Activated naive CD4-positive, alpha-beta T cell treated with anti-CD3 and anti-CD28 coated beads, Interleukin-2, amount 10 ng/mL, durations not matched to agents 7 days and 5 days (primary cell): Measurements from ENCODE around the gene USP25.

Experiments
- CTCF ChIA-PET: fragments of 350-600 bp; sonication (Branson Sonifier 250); formaldehyde crosslinking; loops from one replicate; lab custom pipeline; 2021; ENCODE audit warnings: antibody characterized with exemption; lab: Charles Lee
- DNase-seq: peaks from one replicate; pipeline ENCODE4 v3.0.0-alpha.2; 2020
- H3K27ac Mint-ChIP-seq: one replicate; pipeline ENCODE4 v1.8.0; 2021; ENCODE audit warnings: mild to moderate bottlenecking, moderate library complexity, mixed read lengths
- H3K27me3 Mint-ChIP-seq: one replicate; pipeline ENCODE4 v1.8.0; 2021; ENCODE audit warnings: mild to moderate bottlenecking, mixed read lengths
- H3K36me3 Mint-ChIP-seq: one replicate; pipeline ENCODE4 v1.8.0; 2021; ENCODE audit warnings: mixed read lengths
- H3K4me1 Mint-ChIP-seq: one replicate; pipeline ENCODE4 v1.8.0; 2021; ENCODE audit warnings: mixed read lengths
- H3K4me3 Mint-ChIP-seq: one replicate; pipeline ENCODE4 v1.8.0; 2021; ENCODE audit warnings: mild to moderate bottlenecking, moderate library complexity, mixed read lengths
- H3K9me3 Mint-ChIP-seq: one replicate; pipeline ENCODE4 v1.8.0; 2021; ENCODE audit warnings: mixed read lengths

Gene USP25

DNA sequence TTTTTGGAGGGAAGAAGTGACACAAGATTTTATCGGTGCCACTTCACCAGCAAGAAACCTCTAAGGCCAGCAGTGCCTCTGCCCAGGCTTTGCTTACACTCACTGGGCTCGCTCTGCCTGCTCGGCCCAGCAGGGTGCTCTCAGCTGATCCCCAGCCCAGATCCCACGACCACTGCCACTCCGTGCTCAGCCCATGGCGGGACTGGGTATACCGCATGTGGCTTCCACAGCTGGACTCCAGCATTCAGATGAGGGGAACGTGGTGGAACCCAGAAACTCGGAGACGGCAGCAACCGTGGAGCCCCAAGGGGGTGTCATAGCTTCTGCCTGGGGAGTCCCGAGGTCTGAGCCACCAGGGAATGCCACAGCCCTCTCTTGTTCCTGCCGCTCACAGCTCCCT lies 12.9 kb downstream of the USP25 start:
- no peaks in the 10 kb centered on the region for H3K27me3 Mint-ChIP-seq
- H3K27ac Mint-ChIP-seq = no peak overlapping the region
- H3K9me3 Mint-ChIP-seq = no peaks in the 10 kb centered on the region
- peaks cover 42% of the 10 kb centered on the region for H3K36me3 Mint-ChIP-seq
- H3K4me3 Mint-ChIP-seq = no peak overlapping the region
- no peak for DNase-seq
- peaks cover 42% of the 10 kb centered on the region for H3K4me1 Mint-ChIP-seq
- CTCF ChIA-PET = no interaction called here

DNA sequence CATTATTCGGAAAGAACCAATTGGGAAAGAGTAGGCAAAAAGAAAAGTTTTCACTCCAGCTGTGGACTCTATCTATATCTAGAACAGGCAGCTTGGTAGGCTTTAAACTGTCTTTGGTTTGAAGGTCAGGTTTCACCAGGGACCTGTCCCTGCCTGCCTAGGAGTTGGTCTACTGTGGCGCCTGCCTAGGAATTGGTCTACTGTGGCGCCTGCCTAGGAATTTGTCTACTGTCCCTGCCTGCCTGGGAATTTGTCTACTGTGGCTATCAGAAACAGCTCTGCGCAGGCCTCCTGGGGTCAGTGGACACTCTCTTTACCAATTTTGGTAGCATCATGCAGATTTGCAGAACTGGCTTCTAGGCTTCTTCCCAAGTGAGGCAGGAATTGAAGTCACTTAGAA lies 13.8 kb downstream of the USP25 start:
- no peaks in the 10 kb centered on the region for H3K27me3 Mint-ChIP-seq
- H3K36me3 Mint-ChIP-seq = peaks cover 37% of the 10 kb centered on the region
- H3K4me1 Mint-ChIP-seq = peaks cover 33% of the 10 kb centered on the region
- no peaks in the 10 kb centered on the region for H3K9me3 Mint-ChIP-seq
- CTCF ChIA-PET = no interaction called here
- DNase-seq = no peak
- no peak overlapping the region for H3K27ac Mint-ChIP-seq
- H3K4me3 Mint-ChIP-seq = no peak overlapping the region

- peaks cover 36% of the 10 kb centered on the region for H3K36me3 Mint-ChIP-seq
- H3K4me1 Mint-ChIP-seq = peaks cover 23% of the 10 kb centered on the region
- H3K27me3 Mint-ChIP-seq = no peaks in the 10 kb centered on the region
- CTCF ChIA-PET = no interaction called here
- no peaks in the 10 kb centered on the region for H3K9me3 Mint-ChIP-seq
- H3K4me3 Mint-ChIP-seq = no peak overlapping the region
- H3K27ac Mint-ChIP-seq = no peak overlapping the region
- no peak for DNase-seq
These were observed 15.1 kb downstream of the USP25 start for GRCh38 chr21:15744926-15745325.

DNA sequence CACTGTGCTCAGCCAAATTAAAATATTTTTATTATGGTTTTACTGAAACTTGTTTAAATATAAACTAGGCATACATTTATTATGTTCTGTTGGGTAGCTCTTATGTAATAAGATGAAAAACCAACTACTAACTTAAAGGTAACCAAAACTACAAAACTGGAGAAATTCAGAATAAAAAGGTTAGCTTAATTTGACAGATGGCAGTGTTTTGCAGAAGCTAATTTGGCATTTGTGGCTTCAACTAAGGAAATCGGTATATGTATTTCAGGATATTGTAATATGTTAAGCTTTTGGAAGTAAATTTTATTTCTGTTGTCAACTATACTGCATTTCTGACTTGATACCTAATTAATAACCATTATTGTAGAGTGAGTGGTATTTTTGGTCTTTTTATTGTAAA lies 18.8 kb downstream of the USP25 start:
- CTCF ChIA-PET = no interaction called here
- Mint-ChIP-seq H3K27ac (no peak overlapping the region), H3K36me3 (peaks cover 16% of the 10 kb centered on the region), H3K4me3 (no peak overlapping the region), H3K27me3 (no peaks in the 10 kb centered on the region), H3K9me3 (no peaks in the 10 kb centered on the region), H3K4me1 (peaks cover 18% of the 10 kb centered on the region)
- no peak for DNase-seq

- Mint-ChIP-seq H3K27ac (no peak overlapping the region), H3K4me3 (no peak overlapping the region), H3K4me1 (peaks cover 18% of the 10 kb centered on the region), H3K9me3 (no peaks in the 10 kb centered on the region), H3K27me3 (no peaks in the 10 kb centered on the region), H3K36me3 (peaks cover 13% of the 10 kb centered on the region)
- CTCF ChIA-PET = no interaction called here
- DNase-seq = no peak
These were observed 19.5 kb downstream of the USP25 start for GRCh38 chr21:15749082-15749860.

- no peaks in the 10 kb centered on the region for H3K27me3 Mint-ChIP-seq
- CTCF ChIA-PET = no interaction called here
- DNase-seq = no peak
- peaks cover 13% of the 10 kb centered on the region for H3K36me3 Mint-ChIP-seq
- no peak overlapping the region for H3K27ac Mint-ChIP-seq
- no peak overlapping the region for H3K4me3 Mint-ChIP-seq
- no peaks in the 10 kb centered on the region for H3K9me3 Mint-ChIP-seq
- H3K4me1 Mint-ChIP-seq = peaks cover 18% of the 10 kb centered on the region
These were observed 20.0 kb downstream of the USP25 start for GRCh38 chr21:15749861-15750159.

GRCh38 chr21:15751037-15751436 lies 21.3 kb downstream of the USP25 start:
- CTCF ChIA-PET = no interaction called here
- Mint-ChIP-seq H3K9me3 (no peaks in the 10 kb centered on the region), H3K27ac (no peak overlapping the region), H3K4me1 (peaks cover 16% of the 10 kb centered on the region), H3K27me3 (no peaks in the 10 kb centered on the region), H3K4me3 (no peak overlapping the region), H3K36me3 (peaks cover 14% of the 10 kb centered on the region)
- no peak for DNase-seq

DNA sequence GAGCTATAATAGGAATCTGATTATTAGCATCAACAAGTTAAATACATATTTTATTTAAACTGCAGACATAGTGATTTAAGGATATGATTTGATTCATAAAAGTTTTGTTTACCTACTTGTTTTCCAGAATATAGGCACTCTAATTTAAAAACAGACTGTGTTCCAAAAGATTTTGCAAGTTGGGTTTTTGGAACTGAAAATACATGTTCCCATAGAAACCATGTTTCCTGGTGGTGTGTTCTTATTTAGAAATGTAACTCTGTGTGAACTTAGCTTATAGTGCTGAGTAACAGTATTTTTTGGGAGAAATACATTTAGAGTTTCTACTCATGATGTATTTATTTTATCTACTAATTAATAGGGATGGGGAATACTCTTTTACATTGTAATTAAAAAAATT lies 21.8 kb downstream of the USP25 start:
- no peaks in the 10 kb centered on the region for H3K27me3 Mint-ChIP-seq
- no peak for DNase-seq
- no peak overlapping the region for H3K27ac Mint-ChIP-seq
- CTCF ChIA-PET = no interaction called here
- peaks cover 16% of the 10 kb centered on the region for H3K4me1 Mint-ChIP-seq
- peaks cover 14% of the 10 kb centered on the region for H3K36me3 Mint-ChIP-seq
- H3K4me3 Mint-ChIP-seq = no peak overlapping the region
- peaks cover under 1% of the 10 kb centered on the region for H3K9me3 Mint-ChIP-seq

DNA sequence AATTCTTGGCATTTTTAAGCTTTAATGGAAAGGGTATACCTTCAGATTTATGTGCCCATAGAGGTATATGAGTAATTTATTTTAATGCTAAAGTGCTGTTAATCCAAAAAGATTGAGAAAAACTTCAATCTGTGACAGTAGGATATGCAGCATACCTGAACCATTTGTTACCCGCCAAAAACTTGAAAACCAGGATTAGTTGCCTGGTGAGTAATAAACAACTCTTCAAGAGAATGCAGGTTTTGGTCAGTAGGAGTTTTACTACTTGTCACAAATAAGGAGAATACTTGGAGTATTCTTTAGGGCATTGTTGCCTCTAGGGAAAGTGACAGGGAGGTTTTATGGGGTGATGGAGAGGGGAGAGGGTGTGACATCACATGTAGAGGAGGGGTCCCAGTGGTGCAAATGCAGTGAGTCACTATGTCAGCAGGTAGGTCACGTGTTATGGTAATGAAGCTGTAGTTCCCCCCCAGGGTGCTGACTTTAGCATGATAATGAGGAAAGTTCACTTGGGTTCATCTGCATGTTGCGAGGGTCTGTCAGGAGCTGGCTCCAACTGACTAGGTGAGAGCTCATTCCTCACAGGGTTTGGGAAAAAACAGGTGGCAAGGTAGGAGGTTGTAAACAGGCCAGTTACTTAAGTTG lies 23.1 kb downstream of the USP25 start:
- Mint-ChIP-seq H3K4me3 (no peak overlapping the region), H3K9me3 (peaks cover 11% of the 10 kb centered on the region), H3K27me3 (no peaks in the 10 kb centered on the region), H3K4me1 (peaks cover 24% of the 10 kb centered on the region), H3K27ac (no peak overlapping the region), H3K36me3 (peaks cover 21% of the 10 kb centered on the region)
- CTCF ChIA-PET = no interaction called here
- no peak for DNase-seq

- no peaks in the 10 kb centered on the region for H3K27me3 Mint-ChIP-seq
- H3K36me3 Mint-ChIP-seq = peaks cover 26% of the 10 kb centered on the region
- no peak for DNase-seq
- CTCF ChIA-PET = no interaction called here
- H3K9me3 Mint-ChIP-seq = peaks cover 18% of the 10 kb centered on the region
- H3K4me3 Mint-ChIP-seq = no peak overlapping the region
- peaks cover 24% of the 10 kb centered on the region for H3K4me1 Mint-ChIP-seq
- H3K27ac Mint-ChIP-seq = no peak overlapping the region
These were observed 24.0 kb downstream of the USP25 start for GRCh38 chr21:15753741-15754140.

GRCh38 chr21:15754640-15755039 lies 24.9 kb downstream of the USP25 start:
- Mint-ChIP-seq H3K4me1 (peaks cover 24% of the 10 kb centered on the region), H3K27ac (no peak overlapping the region), H3K36me3 (peaks cover 29% of the 10 kb centered on the region), H3K4me3 (no peak overlapping the region), H3K27me3 (no peaks in the 10 kb centered on the region), H3K9me3 (peaks cover 18% of the 10 kb centered on the region)
- DNase-seq = no peak
- CTCF ChIA-PET = no interaction called here

DNA sequence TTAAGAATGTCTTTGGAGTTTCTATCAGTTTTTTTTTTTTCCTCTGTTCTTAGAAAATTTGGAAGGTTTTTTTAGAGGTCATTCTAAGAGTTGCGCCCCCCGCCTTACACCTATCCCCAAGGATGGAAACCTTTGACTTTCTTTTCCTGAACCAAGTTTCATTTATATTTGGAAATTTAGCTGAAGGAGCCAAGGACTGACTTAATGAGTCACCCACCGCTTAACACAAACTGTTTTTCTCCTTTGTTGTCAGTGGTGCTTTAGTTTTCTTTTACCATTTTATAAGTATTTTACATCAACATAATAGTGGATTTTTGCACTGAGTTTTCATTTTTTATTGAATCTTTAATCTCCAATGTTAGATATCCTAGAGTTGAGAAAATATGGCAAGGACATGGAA lies 25.3 kb downstream of the USP25 start:
- peaks cover 26% of the 10 kb centered on the region for H3K4me1 Mint-ChIP-seq
- no peak overlapping the region for H3K4me3 Mint-ChIP-seq
- H3K27me3 Mint-ChIP-seq = no peaks in the 10 kb centered on the region
- no peak overlapping the region for H3K27ac Mint-ChIP-seq
- H3K9me3 Mint-ChIP-seq = peaks cover 18% of the 10 kb centered on the region
- H3K36me3 Mint-ChIP-seq = peaks cover 26% of the 10 kb centered on the region
- CTCF ChIA-PET = no interaction called here
- no peak for DNase-seq

GRCh38 chr21:15759469-15759868 lies 29.7 kb downstream of the USP25 start:
- Mint-ChIP-seq H3K4me1 (peaks cover 21% of the 10 kb centered on the region), H3K27ac (no peak overlapping the region)
- CTCF ChIA-PET = no interaction called here

DNA sequence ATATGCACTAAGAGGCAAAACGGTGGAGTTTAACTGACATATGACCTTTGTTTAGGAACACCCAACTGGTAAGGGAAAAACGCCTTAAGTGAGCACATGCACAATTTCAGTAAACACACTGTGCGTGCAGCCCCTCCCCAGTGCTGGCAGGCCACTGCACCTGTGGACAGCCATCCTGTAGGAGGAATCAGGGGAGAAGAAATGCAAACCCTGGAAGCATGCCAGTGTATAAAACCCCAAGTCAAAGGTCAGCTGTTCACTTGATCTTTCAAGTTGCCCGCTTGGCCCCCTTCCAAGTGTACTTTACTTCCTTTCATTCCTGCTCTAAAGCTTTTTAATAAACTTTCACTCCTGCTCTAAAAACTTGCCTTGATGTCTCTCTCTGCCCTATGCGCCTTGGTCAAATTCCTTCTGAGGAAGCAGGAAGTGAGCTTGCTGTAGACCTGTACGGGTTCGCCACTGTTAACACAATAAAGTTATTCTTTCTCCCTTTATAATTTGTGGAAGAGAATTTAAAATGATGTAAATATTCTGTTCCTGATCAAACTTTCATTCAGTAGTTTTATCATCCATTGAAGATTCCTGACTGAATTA lies 31.8 kb downstream of the USP25 start:
- DNase-seq = no peak
- peaks cover 36% of the 10 kb centered on the region for H3K36me3 Mint-ChIP-seq
- H3K27me3 Mint-ChIP-seq = no peaks in the 10 kb centered on the region
- no peak overlapping the region for H3K4me3 Mint-ChIP-seq
- CTCF ChIA-PET = no interaction called here
- H3K27ac Mint-ChIP-seq = no peak overlapping the region
- H3K9me3 Mint-ChIP-seq = peaks cover 19% of the 10 kb centered on the region
- H3K4me1 Mint-ChIP-seq = peaks cover 17% of the 10 kb centered on the region

More at GRCh38 chr21:15759469-15759868, 29.7 kb downstream of the USP25 start:
- Mint-ChIP-seq H3K36me3 (peaks cover 37% of the 10 kb centered on the region), H3K9me3 (peaks cover 19% of the 10 kb centered on the region), H3K4me3 (no peak overlapping the region), H3K27me3 (no peaks in the 10 kb centered on the region)
- DNase-seq = no peak

GRCh38 chr21:15763359-15763758 lies 33.6 kb downstream of the USP25 start:
- H3K27ac Mint-ChIP-seq = no peak overlapping the region
- CTCF ChIA-PET = interaction anchor here (1.4 kb wide), 1 partner anchor 19 kb away, joined by 3 read pairs; no protein-coding TSS in a partner anchor
- H3K4me1 Mint-ChIP-seq = peaks cover 7% of the 10 kb centered on the region
- no peaks in the 10 kb centered on the region for H3K27me3 Mint-ChIP-seq
- peaks cover 36% of the 10 kb centered on the region for H3K36me3 Mint-ChIP-seq
- H3K9me3 Mint-ChIP-seq = peaks cover 4% of the 10 kb centered on the region
- DNase-seq = no peak
- H3K4me3 Mint-ChIP-seq = no peak overlapping the region
